Fibroblast of skin of right quadriceps (primary cell): ENCODE data around the gene TNRC18.
"Not testable (repeated sequence)": the region's sequence is repeated elsewhere in the genome, so short reads cannot be mapped to it uniquely, and the experiment has no call there.

Source experiments
- DNase-seq: peaks from one replicate; pipeline ENCODE4 v3.0.0-alpha.2; 2013

TNRC18 gene

GRCh38 chr7:5345671-5346070, 78.0 kb downstream of the TNRC18 start:
- no peak for DNase-seq

DNA sequence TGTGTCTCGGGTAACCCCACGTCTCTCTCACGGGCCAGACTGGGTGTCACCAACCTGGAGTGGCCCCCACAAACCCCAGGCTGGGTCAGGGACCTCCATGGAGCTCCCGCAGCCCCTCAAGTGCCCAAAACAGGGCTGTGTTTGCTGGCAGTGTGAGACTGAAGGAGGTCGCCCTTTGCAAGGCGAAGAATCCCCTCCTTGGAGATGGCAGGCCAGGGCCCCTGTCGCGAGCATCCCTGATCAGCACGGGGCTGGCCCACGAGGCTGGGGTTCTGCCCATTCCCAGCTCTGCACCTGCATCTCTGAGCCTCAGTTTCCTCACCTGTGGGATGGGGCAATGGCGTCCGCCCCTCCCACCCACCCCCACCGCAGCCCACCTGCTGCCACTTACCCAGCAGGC, 78.5 kb downstream of the TNRC18 start:
- DNase-seq, result no peak

GRCh38 chr7:5344342-5344741, 79.3 kb downstream of the TNRC18 start:
- DNase-seq, result no peak

DNA sequence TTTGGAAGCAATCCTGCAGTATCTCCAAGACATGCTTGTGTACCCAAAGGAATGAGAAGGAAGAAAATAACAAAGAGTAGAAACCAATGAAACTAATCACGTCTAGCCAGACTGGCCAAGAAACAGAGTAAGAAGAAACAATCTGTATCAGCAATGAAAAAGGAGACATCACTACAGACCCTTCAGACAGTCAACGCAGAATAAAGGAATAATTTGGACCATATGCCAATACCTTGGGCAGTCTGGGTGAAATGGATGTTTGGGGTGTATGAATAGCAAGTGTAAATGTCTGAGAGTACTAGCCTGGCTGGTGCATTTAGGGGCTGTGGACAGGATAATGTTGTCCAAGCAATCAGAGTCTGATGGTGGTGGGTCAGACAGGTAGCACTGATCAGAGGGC, 79.8 kb downstream of the TNRC18 start:
- DNase-seq, result no peak

DNA sequence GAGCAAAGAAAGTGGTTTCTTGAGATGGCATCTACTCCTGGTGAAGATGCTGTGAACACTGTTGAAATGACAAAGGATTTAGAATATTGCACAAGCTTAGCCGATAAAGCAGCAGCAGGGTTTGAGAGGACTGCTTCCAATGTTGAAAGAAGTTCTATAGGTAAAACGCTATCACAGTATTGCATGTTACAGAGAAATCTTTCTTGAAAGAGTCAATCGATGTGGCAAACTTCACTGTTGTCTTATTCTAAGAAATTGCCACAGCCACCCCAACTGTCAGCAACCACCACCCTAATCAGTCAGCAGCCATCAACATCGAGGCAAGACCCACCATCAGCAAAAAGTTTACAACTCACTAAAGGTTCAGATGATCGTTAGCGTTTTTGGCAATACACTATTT, 81.0 kb downstream of the TNRC18 start:
- DNase-seq, result no peak

DNA sequence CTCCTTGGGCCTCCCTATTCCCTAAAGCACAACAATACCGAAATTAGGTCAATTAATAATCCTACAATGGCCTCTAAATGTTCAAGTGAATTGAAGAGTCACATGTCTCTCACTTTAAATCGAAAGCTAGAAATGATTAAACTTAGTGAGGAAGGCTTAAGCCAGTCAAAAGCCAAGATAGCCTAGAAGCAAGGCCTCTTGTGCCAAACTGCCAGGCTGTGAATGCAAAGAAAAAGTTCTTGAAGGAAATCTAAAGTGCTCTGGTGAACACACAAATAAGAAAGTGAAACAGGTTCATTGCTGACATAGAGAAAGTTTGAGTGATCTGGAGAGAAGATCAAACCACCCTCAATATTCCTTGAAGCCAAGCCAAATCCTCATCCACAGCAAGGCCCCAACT, 83.7 kb downstream of the TNRC18 start:
- DNase-seq, result no peak

GRCh38 chr7:5337047-5337446, 86.6 kb downstream of the TNRC18 start:
- no peak for DNase-seq

- DNase-seq, result no peak
These were observed 89.0 kb downstream of the TNRC18 start for GRCh38 chr7:5334671-5335070.

GRCh38 chr7:5333121-5334045, 90.3 kb downstream of the TNRC18 start:
- no peak for DNase-seq

GRCh38 chr7:5332579-5332978, 91.1 kb downstream of the TNRC18 start:
- DNase-seq, result no peak

GRCh38 chr7:5330288-5330687, 93.3 kb downstream of the TNRC18 start:
- no peak for DNase-seq

- no peak for DNase-seq
These were observed 98.7 kb downstream of the TNRC18 start for GRCh38 chr7:5324961-5325360.

DNA sequence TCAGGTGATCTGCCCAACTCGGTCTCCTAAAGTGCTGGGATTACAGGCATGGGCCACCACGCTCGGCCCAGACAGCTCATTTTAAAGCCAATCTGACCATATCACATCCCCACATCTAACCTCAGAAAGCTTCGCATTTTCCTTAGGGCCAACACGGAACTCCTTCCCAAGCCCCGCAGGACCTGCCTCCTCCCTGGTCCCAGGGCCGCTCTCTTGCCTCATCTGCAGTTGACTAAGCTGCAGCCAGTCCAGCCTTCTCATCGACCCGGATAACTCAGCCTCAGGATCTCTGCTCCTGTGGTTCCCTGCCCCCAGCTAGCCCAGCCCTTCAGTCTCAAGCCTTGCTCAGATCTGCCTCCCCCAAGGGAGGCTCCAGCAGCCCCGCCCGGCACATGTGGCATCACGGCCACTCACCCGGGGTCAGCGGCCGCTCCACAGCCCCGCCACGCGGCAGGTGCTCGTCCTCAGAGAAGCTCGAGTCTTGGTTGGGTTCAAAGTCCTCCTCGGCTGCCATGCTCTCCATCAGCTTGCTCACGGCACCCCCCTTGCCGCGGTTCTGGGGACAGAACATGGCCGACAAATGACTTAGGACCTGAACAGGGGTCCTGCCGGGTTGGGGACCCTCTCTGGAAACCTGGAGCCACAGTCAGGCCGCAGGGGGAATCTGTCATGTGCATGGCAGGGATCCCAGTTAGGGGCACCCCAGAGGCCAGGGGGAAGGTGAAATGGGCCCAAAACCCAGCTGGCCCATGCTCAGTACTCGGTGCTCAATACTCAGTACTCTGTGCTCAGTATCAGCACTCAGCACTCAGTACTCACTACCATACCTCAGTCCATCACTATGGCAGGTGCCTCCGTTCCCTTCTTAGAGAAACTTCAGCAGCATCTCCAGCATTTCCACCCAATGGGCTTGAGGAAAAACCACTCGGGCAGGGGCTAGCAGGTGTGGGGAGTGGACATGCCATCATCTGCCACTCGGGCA, 99.5 kb downstream of the TNRC18 start:
- DNase-seq, result not testable (repeated sequence)

GRCh38 chr7:5322621-5323410, 100.8 kb downstream of the TNRC18 start:
- no peak for DNase-seq

DNA sequence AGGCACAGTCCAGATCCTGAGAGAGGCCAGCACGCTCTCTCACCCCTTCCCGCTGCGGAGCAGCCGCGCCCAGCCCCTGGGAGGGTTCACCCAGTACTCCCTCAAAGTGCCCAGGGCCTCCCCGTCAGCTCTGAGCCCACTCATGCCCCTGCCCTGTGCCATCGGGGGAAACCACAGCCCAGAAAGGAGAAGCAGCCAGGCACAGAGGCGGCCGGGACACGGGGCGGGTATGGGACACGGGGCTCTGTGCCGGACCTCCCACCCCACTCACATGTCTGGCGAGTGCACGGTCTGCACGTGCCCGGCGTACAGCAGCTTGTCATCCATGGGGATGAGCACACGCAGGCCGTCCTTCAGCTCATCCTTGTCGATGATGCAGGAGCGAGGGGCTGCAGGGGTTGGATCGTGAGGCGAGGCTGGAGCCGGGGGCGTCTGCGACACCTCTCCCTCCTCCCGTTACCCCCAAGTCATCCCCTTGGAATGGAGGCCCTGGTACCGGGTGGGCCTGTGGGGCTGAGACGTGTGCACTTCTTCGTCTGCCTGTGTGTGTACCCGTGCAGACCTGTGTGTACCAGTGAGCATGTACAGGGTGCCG, 102.7 kb downstream of the TNRC18 start:
- DNase-seq, result no peak

DNA sequence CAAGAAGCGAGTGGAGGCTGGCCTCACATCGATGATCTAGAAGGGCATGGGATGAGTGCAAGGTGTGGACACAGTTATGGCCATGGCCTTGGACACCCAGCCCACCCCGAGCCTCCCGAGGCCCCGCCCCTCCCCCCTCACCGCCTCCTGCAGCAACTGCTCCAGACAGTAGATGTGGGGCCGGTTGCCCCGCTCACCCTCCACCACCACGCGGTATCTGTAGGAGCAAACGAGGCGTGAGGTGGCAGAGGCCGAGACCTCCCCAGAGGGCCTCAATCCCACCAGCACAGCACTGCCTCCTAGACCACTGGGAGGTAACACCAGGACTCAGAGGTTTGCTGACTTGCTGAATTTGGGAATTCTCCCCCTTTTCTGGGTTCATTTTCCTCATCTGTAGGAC, 103.2 kb downstream of the TNRC18 start:
- no peak for DNase-seq

- DNase-seq, result not testable (repeated sequence)
These were observed 105.0 kb downstream of the TNRC18 start for GRCh38 chr7:5318613-5319012.

DNA sequence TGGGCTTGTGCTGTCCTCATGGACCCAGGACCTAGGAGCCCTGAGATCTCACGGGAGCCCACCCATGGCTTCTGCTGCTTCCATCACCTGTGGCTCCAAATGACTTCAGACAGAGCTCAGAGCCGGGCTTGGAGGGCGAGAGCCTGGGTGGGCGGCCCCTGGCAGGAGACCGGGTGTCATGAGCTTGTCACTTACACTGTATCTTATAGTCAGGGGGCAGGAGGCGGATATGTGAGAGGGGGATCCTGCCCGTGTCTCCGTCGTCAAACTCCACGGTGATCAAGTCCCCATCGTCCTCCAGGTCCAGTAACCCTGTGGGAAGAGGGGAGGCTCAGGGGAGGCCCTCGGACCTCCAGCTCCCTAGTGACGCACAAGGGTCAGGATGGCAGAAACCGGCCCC, 107.9 kb downstream of the TNRC18 start:
- DNase-seq, result no peak

- DNase-seq, result no peak
These were observed 108.8 kb downstream of the TNRC18 start for GRCh38 chr7:5314864-5315263.

DNA sequence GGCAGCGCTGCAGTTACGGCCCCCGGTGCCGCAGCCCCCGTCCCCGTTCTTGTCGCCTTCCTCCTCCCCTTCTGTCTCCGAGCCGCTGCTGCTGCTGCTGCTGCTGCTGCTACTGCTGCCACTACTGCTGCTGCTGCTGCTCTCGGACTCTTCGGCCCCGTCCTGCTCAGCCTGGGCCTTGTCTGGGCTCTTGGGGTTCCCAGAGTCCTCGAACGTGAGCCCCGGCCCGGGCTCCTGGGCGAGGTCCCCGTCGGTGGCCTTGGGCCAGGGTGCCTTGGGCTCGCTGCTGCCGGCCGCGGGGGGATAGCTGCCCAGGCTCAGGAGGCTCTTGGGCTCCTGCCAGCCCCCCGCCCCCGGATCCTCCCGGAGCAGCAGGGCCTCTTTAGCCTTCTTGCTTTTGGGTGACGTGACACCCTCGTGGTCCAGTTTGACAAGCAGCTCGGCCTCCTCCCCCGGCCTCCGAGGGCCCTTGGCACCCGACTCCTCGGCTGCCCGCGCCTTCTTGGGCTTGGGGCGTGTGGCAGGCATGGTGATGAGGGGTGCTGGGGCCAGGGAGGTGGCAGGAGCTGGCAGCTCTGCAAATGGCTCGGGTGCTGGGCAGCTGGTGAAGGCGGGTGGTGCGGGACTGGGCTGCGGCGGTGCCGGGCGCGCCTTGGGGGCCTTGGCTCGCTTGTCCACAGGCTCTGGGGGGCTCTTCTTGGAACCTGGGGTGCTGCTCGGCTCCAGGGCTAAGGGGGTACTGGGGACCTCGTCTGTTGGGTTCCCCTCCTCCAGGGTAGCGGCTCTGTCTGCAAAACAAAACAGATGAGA, 110.4 kb downstream of the TNRC18 start:
- DNase-seq, result not testable (repeated sequence)

DNA sequence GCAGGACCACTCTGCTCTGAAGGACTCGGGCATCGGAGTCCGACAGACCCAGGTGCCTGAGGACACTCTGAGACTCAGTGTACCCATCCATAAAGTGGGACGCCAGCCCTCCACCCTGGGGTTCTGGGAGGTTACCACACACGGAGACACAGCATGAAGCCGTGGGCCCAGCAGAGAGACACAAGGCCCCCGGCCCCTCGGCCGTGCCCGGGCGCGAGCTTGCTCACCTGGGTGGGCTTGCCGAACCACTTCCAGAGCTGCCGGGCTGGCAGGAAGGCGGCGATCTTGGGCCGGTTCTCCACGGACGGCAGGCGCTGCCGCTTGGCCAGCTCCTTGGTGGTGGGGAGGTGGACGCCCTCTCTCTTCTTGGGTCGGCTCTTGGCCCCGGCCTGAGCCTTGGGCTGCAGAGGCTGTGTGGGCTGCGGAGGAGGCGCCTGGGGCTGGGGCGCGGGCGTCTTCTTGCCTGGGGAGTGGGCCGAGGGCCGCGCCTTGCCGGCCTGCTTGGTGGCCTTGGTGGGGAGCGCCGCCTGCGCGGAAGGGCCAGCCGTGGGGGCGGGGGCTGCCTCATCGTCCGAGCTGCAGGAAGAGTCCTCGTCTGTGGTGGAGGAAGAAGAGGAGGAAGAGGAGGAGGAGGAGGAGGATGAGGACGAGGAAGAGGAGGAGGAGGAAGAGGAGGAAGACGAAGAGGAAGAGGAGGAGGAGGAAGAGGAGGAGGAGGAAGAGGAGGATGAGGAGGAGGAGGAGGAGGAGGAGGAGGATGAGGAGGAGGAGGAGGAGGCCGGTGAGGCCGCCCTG, 111.2 kb downstream of the TNRC18 start:
- DNase-seq, result not testable (repeated sequence)
